Fibroblast of lung (primary cell): ENCODE data around the gene TOP3A. TPM values are rescaled to one million over a fixed set of nuclear protein-coding genes. Genes with fewer than 3 reads are reported as not detected.

Source experiments
- DNase-seq, 2 donors: peaks; one replicate each; pipeline versions ENCODE4 v3.0.0 to v3.0.0-alpha.2; 2010; ENCODE audit warnings: low read depth in 2 of 2
- H2AFZ ChIP-seq: 2 replicates; pipeline ENCODE4 v1.5.1; 2012; ENCODE audit warnings: low read length, control low read depth, inconsistent platforms
- H3K27ac ChIP-seq: 2 replicates; pipeline ENCODE4 v1.5.1; 2011; ENCODE audit warnings: low read length, control low read depth; ENCODE audit not compliant: insufficient read depth
- H3K27me3 ChIP-seq: 2 replicates; pipeline ENCODE4 v1.5.1; 2011; ENCODE audit warnings: mild to moderate bottlenecking, low read length; ENCODE audit not compliant: control insufficient read depth, insufficient read depth
- H3K36me3 ChIP-seq: 2 replicates; pipeline ENCODE4 v1.5.1; 2011; ENCODE audit warnings: low read length; ENCODE audit not compliant: control insufficient read depth, insufficient read depth
- H3K4me1 ChIP-seq: 2 replicates; pipeline ENCODE4 v1.5.1; 2011; ENCODE audit warnings: low read length; ENCODE audit not compliant: control insufficient read depth, insufficient read depth; ENCODE audit errors: extremely low read depth
- H3K4me2 ChIP-seq: 2 replicates; pipeline ENCODE4 v1.5.1; 2011; ENCODE audit warnings: low read length, control low read depth; ENCODE audit not compliant: insufficient read depth; ENCODE audit errors: extremely low read depth
- H3K4me3 ChIP-seq, 4 experiments: fragments of 200-600 bp in 1 of 4; sonication (generic) in 1 of 4; replicated peaks in 1 of 4; 2 replicates each; pipeline ENCODE4 v1.5.1; 2011 to 2016; ENCODE audit warnings: low read length in 4 of 4, low read depth in 3 of 4, mild to moderate bottlenecking in 3 of 4, control low read depth in 2 of 4, inconsistent platforms in 1 of 4, mixed read lengths in 1 of 4; ENCODE audit not compliant: insufficient read depth in 1 of 4; ENCODE audit errors: control extremely low read depth in 1 of 4
- H3K79me2 ChIP-seq: 2 replicates; pipeline ENCODE4 v1.5.1; 2012; ENCODE audit warnings: mild to moderate bottlenecking, low read length, inconsistent platforms; ENCODE audit not compliant: control insufficient read depth, insufficient read depth
- H3K9ac ChIP-seq: 2 replicates; pipeline ENCODE4 v1.5.1; 2011; ENCODE audit warnings: mild to moderate bottlenecking, low read length, control low read depth; ENCODE audit not compliant: insufficient read depth
- H3K9me3 ChIP-seq: 2 replicates; pipeline ENCODE4 v1.5.1; 2012; ENCODE audit warnings: low read depth, low read length; ENCODE audit not compliant: control insufficient read depth, insufficient read depth
- H4K20me1 ChIP-seq: 2 replicates; pipeline ENCODE4 v1.5.1; 2011; ENCODE audit warnings: low read length; ENCODE audit not compliant: control insufficient read depth, insufficient read depth; ENCODE audit errors: extremely low read depth
- CTCF ChIP-seq, 2 donors: IDR thresholded peaks in 1 of 2; conservative IDR thresholded peaks in 1 of 2; 1 replicate in 1 of 2; 2 replicates in 1 of 2; pipeline ENCODE4 v1.5.1; 2011 to 2012; ENCODE audit warnings: low read length in 2 of 2, control low read depth in 1 of 2, inconsistent platforms in 1 of 2, low read depth in 1 of 2, mild to moderate bottlenecking in 1 of 2
- EZH2 ChIP-seq: IDR thresholded peaks from 2 replicates; pipeline ENCODE4 v1.5.1; 2012; ENCODE audit warnings: low read length, control low read depth, mild to moderate bottlenecking; ENCODE audit errors: missing control alignments
- polyA plus RNA-seq, 2 donors: library from polyadenylated mRNA; depleted of rRNA in 1 of 2; stranded (reverse) in 1 of 2; unstranded in 1 of 2; fragments of >200 nt; gene quantifications; 2 replicates each; pipeline ENCODE4 v1.2.1, GENCODE V29; 2011 to 2012; ENCODE audit warnings: missing spikeins in 1 of 2
- total RNA-seq: library from RNA; depleted of rRNA; stranded (reverse); fragments of >200 nt; gene quantifications from 2 replicates; pipeline ENCODE4 v1.2.1, GENCODE V29; 2014

Gene TOP3A
- total and polyA plus RNA-seq, 2 donors (not counting 1 experiment from before 2014, with no cell fraction given), result 12.7 to 16.5 TPM

GRCh38 chr17:18224053-18224386, 90.8 kb downstream of the TOP3A start:
- H4K20me1 ChIP-seq, result no peaks in the 10 kb centered on the region
- TF ChIP-seq EZH2 (no peak), CTCF (conservative IDR thresholded peaks at IDR 0.05 in 1 of 2, IDR thresholded peaks at IDR 0.05 in 1 of 2; ENCODE audit: low read depth in 1 of 2, low read length in 2 of 2) (no peak)
- H3K4me3 ChIP-seq, result no peak overlapping the region
- peaks cover 2% of the 10 kb centered on the region for H3K36me3 ChIP-seq
- peak overlapping the region; percentile 97 for H2AFZ ChIP-seq
- H3K4me2 ChIP-seq, result no peak overlapping the region
- H3K79me2 ChIP-seq, result peaks cover 11% of the 10 kb centered on the region
- no peak overlapping the region for H3K27ac ChIP-seq
- H3K9me3 ChIP-seq, result no peaks in the 10 kb centered on the region
- DNase-seq, result no peak
- no peaks in the 10 kb centered on the region for H3K27me3 ChIP-seq
- H3K4me1 ChIP-seq, result peaks cover 22% of the 10 kb centered on the region
- H3K9ac ChIP-seq, result no peak overlapping the region

Other genes starting within 250 kb of the TOP3A start
- 25.7 and 30.1 TPM in 2 replicates for gene DRG2, start 227.0 kb downstream of the TOP3A start, total RNA-seq
- 26.7 and 32.2 TPM in 2 replicates for gene DRG2, start 227.0 kb downstream of the TOP3A start, polyA plus RNA-seq
- 0.77 and 2.0 TPM in 2 replicates for gene MYO15A, start 206.2 kb downstream of the TOP3A start, total RNA-seq
- gene MYO15A, start 206.2 kb downstream of the TOP3A start, polyA plus RNA-seq, result 0.42 and 0.55 TPM in 2 replicates
- 93.7 and 103 TPM in 2 replicates for gene ALKBH5, start 131.2 kb downstream of the TOP3A start, total RNA-seq
- gene ALKBH5, start 131.2 kb downstream of the TOP3A start, polyA plus RNA-seq, result 67.7 and 70.3 TPM in 2 replicates
- 25.4 and 32.2 TPM in 2 replicates for gene LLGL1, start 89.4 kb downstream of the TOP3A start, total RNA-seq
- gene LLGL1, start 89.4 kb downstream of the TOP3A start, polyA plus RNA-seq, result 15.1 and 21.1 TPM in 2 replicates
- 284 and 395 TPM in 2 replicates for gene FLII, start 56.3 kb downstream of the TOP3A start, total RNA-seq
- gene FLII, start 56.3 kb downstream of the TOP3A start, polyA plus RNA-seq, result 199 and 313 TPM in 2 replicates
- gene MIEF2, start 54.3 kb downstream of the TOP3A start, total RNA-seq, result 13.1 and 16.2 TPM in 2 replicates
- gene MIEF2, start 54.3 kb downstream of the TOP3A start, polyA plus RNA-seq, result 3.9 and 4.2 TPM in 2 replicates
- gene SMCR8, start 299 bp upstream of the TOP3A start, total RNA-seq, result 17.2 and 19.5 TPM in 2 replicates
- gene SMCR8, start 299 bp upstream of the TOP3A start, polyA plus RNA-seq, result 8.6 and 10.8 TPM in 2 replicates
- gene SHMT1, start 48.6 kb upstream of the TOP3A start, total RNA-seq, result 9.2 and 11.9 TPM in 2 replicates
- 11.6 and 12.6 TPM in 2 replicates for gene SHMT1, start 48.6 kb upstream of the TOP3A start, polyA plus RNA-seq
- gene EVPLL, start 62.8 kb upstream of the TOP3A start, total RNA-seq, result not detected in 2 replicates
- gene EVPLL, start 62.8 kb upstream of the TOP3A start, polyA plus RNA-seq, result not detected in 2 replicates
- not detected in 2 replicates for gene LGALS9C, start 161.8 kb upstream of the TOP3A start, total RNA-seq
- gene LGALS9C, start 161.8 kb upstream of the TOP3A start, polyA plus RNA-seq, result 0.08 TPM in 1 of 2 replicates, not detected in the other